GM19372 (cell line): Measurements from ENCODE around the gene FUNDC1.
A peak's percentile ranks its signal among the peaks of the same experiment; 100 is the strongest.
"Not testable (repeated sequence)": the region's sequence is repeated elsewhere in the genome, so short reads cannot be mapped to it uniquely, and the experiment has no call there.

ENCODE experiments used
- ATAC-seq: cut with Tn5 transposase; IDR thresholded peaks from one replicate; pipeline ENCODE4 v1.9.1; 2021; ENCODE audit warnings: mild to moderate bottlenecking, low read depth, moderate library complexity; ENCODE audit not compliant: unreplicated experiment

The FUNDC1 gene

GRCh38 chrX:44542567-44543325 lies at the start of gene FUNDC1:
Gene FUNDC1, minus strand, starts transcription at chrX:44542859. Its CDS starts 27 bp downstream, at chrX:44542832.
- ATAC-seq = peak; percentile 97

GRCh38 chrX:44585866-44586265 lies 43.2 kb upstream of the FUNDC1 start:
- ATAC-seq = no peak

GRCh38 chrX:44580466-44580865 lies 37.8 kb upstream of the FUNDC1 start:
- no peak for ATAC-seq

- ATAC-seq = no peak
These were observed 29.8 kb upstream of the FUNDC1 start for GRCh38 chrX:44572340-44572938.

- ATAC-seq = no peak
These were observed 27.9 kb upstream of the FUNDC1 start for GRCh38 chrX:44570522-44570921.

GRCh38 chrX:44569122-44569521 lies 26.5 kb upstream of the FUNDC1 start:
- ATAC-seq = no peak

- ATAC-seq = no peak
These were observed 25.5 kb upstream of the FUNDC1 start for GRCh38 chrX:44568196-44568595.

- not testable (repeated sequence) for ATAC-seq
These were observed 19.2 kb upstream of the FUNDC1 start for GRCh38 chrX:44561896-44562295.

- no peak for ATAC-seq
These were observed 7.9 kb upstream of the FUNDC1 start for GRCh38 chrX:44550563-44550962.

- ATAC-seq = not testable (repeated sequence)
These were observed 2.8 kb upstream of the FUNDC1 start for GRCh38 chrX:44545454-44545853.

GRCh38 chrX:44544036-44544435 lies 1.4 kb upstream of the FUNDC1 start:
- ATAC-seq = no peak

- ATAC-seq = no peak
These were observed 6.5 kb downstream of the FUNDC1 start for GRCh38 chrX:44536198-44536597.

GRCh38 chrX:44529310-44529709 lies 13.3 kb downstream of the FUNDC1 start:
- no peak for ATAC-seq

GRCh38 chrX:44514272-44514671 lies 28.4 kb downstream of the FUNDC1 start:
- ATAC-seq = no peak

- ATAC-seq = no peak
These were observed 35.4 kb downstream of the FUNDC1 start for GRCh38 chrX:44507292-44507691.

GRCh38 chrX:44506678-44507077 lies 36.0 kb downstream of the FUNDC1 start:
- no peak for ATAC-seq

- ATAC-seq = no peak
These were observed 39.1 kb downstream of the FUNDC1 start for GRCh38 chrX:44503560-44503959.

- ATAC-seq = no peak
These were observed 47.6 kb downstream of the FUNDC1 start for GRCh38 chrX:44495091-44495490.

GRCh38 chrX:44494357-44494756 lies 48.3 kb downstream of the FUNDC1 start:
- ATAC-seq = no peak

- ATAC-seq = no peak
These were observed 53.1 kb downstream of the FUNDC1 start for GRCh38 chrX:44489515-44489914.

GRCh38 chrX:44484607-44485146 lies 58.0 kb downstream of the FUNDC1 start:
- ATAC-seq = no peak
